Osteoblast (primary cell): ENCODE data around the gene AMPD1. TPM values are rescaled to one million over a fixed set of nuclear protein-coding genes. Genes with fewer than 3 reads are reported as not detected.

Source experiments
- DNase-seq: peaks from one replicate; pipeline ENCODE4 v3.0.0; 2011; ENCODE audit warnings: low spot score, mixed read lengths; ENCODE audit not compliant: insufficient read length; ENCODE audit errors: missing footprints
- H2AFZ ChIP-seq: 2 replicates; pipeline ENCODE4 v1.6.0; 2011; ENCODE audit warnings: mild to moderate bottlenecking, low read length
- H3K27ac ChIP-seq: 2 replicates; pipeline ENCODE4 v1.5.1; 2011; ENCODE audit warnings: mild to moderate bottlenecking, low read depth, low read length, moderate library complexity
- H3K27me3 ChIP-seq: 2 replicates; pipeline ENCODE4 v1.6.0; 2012; ENCODE audit warnings: mild to moderate bottlenecking, control low read depth, inconsistent platforms, low read length, moderate library complexity; ENCODE audit not compliant: insufficient read depth
- H3K36me3 ChIP-seq: 2 replicates; pipeline ENCODE4 v1.5.1; 2011; ENCODE audit warnings: mild to moderate bottlenecking, low read length, control low read depth, moderate library complexity; ENCODE audit not compliant: insufficient read depth
- H3K4me1 ChIP-seq: 2 replicates; pipeline ENCODE4 v1.5.1; 2011; ENCODE audit warnings: mild to moderate bottlenecking, low read length, control low read depth, moderate library complexity; ENCODE audit not compliant: insufficient read depth
- H3K4me2 ChIP-seq: 2 replicates; pipeline ENCODE4 v1.6.0; 2011; ENCODE audit warnings: mild to moderate bottlenecking, low read length; ENCODE audit not compliant: insufficient read depth
- H3K4me3 ChIP-seq: fragments of 200-600 bp; sonication (generic); 3 replicates; pipeline ENCODE4 v1.5.1; 2012; ENCODE audit warnings: mild to moderate bottlenecking, low read length, inconsistent platforms; ENCODE audit not compliant: insufficient read depth
- H3K79me2 ChIP-seq: 2 replicates; pipeline ENCODE4 v1.6.0; 2012; ENCODE audit warnings: mild to moderate bottlenecking, low read length, control low read depth, inconsistent platforms; ENCODE audit not compliant: insufficient read depth
- H3K9me3 ChIP-seq: 2 replicates; pipeline ENCODE4 v1.5.1; 2011; ENCODE audit warnings: low read depth, low read length, control low read depth
- H4K20me1 ChIP-seq: 2 replicates; pipeline ENCODE4 v1.6.0; 2012; ENCODE audit warnings: mild to moderate bottlenecking, low read length, control low read depth; ENCODE audit not compliant: insufficient read depth
- total RNA-seq: library from RNA; depleted of rRNA; stranded (reverse); fragments of >200 nt; gene quantifications from 2 replicates; pipeline ENCODE4 v1.2.3, GENCODE V29; 2012
- TF ChIP-seq, protein P1 (sequence below): IDR thresholded peaks from 2 replicates; pipeline ENCODE4 v1.5.1; 2011; ENCODE audit warnings: mild to moderate bottlenecking, low read depth, low read length, moderate library complexity; ENCODE audit errors: extremely low read depth

Gene AMPD1
- total RNA-seq, 1 donor: not detected

DNA sequence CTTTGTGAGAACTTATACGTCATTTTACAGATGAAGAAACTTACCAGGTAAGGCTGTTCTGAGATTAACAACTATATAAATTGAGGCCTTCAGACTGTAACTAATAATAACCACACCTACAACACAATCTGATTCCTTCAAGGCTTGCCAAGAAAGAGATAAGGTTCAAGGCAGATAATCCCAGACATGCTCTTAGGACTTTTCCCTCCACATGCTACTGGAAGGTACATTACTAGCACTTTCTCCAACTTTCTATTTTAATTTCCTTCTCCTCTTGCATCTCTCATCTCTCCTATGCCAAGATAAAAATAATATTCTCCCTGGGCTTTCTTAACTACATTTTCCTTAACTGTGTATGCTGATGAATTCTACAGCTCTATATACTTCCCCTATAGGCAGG lies 40.1 kb upstream of the AMPD1 start:
- Histone ChIP-seq H3K27me3 (no peaks in the 10 kb centered on the region), H3K4me2 (no peak overlapping the region), H3K4me3 (no peak overlapping the region), H3K9me3 (no peaks in the 10 kb centered on the region), H3K36me3 (peaks cover 86% of the 10 kb centered on the region), H4K20me1 (peaks cover 27% of the 10 kb centered on the region), H3K79me2 (peaks cover 88% of the 10 kb centered on the region), H3K27ac (no peak overlapping the region), H2AFZ (no peak overlapping the region), H3K4me1 (no peaks in the 10 kb centered on the region)
- DNase-seq: no peak
- TF ChIP-seq, protein P1, sequence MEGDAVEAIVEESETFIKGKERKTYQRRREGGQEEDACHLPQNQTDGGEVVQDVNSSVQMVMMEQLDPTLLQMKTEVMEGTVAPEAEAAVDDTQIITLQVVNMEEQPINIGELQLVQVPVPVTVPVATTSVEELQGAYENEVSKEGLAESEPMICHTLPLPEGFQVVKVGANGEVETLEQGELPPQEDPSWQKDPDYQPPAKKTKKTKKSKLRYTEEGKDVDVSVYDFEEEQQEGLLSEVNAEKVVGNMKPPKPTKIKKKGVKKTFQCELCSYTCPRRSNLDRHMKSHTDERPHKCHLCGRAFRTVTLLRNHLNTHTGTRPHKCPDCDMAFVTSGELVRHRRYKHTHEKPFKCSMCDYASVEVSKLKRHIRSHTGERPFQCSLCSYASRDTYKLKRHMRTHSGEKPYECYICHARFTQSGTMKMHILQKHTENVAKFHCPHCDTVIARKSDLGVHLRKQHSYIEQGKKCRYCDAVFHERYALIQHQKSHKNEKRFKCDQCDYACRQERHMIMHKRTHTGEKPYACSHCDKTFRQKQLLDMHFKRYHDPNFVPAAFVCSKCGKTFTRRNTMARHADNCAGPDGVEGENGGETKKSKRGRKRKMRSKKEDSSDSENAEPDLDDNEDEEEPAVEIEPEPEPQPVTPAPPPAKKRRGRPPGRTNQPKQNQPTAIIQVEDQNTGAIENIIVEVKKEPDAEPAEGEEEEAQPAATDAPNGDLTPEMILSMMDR: no peak

DNA sequence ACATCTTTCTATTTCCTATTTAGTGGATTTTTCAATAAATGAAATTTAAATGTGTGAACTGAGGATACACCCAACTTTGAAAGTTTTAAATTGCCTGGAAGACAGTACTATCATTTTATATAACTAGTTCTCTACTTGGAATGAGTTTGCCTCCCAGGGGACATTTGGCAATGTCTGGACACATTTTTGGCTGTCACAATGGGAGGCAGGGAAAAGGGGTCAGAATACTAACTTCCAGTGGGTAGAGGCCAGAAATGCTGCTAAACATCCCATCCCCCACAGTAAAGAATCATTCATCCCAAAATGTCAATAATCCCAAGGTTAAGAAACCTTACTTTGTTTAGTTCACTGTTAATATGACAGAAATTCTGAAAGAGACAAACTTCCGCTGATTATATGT lies 34.4 kb upstream of the AMPD1 start:
- Histone ChIP-seq H3K4me3 (no peak overlapping the region), H3K36me3 (peaks cover 89% of the 10 kb centered on the region), H3K4me1 (no peaks in the 10 kb centered on the region), H3K4me2 (no peak overlapping the region), H4K20me1 (peaks cover 12% of the 10 kb centered on the region), H3K27me3 (no peaks in the 10 kb centered on the region), H3K9me3 (no peaks in the 10 kb centered on the region), H2AFZ (no peak overlapping the region), H3K79me2 (peaks cover 67% of the 10 kb centered on the region), H3K27ac (no peak overlapping the region)
- TF ChIP-seq, protein P1: no peak
- no peak for DNase-seq

DNA sequence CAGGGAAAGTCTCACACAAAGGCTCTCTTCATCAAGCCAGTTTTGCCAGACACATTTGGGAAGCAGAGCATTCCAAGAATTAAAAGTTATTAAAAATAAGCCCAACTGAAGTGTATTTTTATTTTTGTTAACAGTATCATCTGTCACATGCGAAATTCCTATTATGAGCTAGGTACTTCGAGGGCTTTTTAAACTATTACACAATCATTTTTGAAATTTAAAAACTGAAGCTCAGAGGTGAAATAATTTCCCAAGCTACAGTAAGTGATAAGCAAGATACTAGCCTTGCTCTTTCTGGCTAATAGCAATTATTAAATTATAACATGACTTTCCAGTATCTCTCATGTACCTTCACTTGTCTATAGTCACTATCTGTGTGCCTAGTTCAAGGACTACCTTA lies 33.2 kb upstream of the AMPD1 start:
- Histone ChIP-seq H4K20me1 (peaks cover 12% of the 10 kb centered on the region), H3K4me2 (no peak overlapping the region), H3K27ac (no peak overlapping the region), H3K36me3 (peaks cover 89% of the 10 kb centered on the region), H3K79me2 (peaks cover 56% of the 10 kb centered on the region), H3K4me3 (no peak overlapping the region), H3K27me3 (no peaks in the 10 kb centered on the region), H2AFZ (no peak overlapping the region), H3K4me1 (no peaks in the 10 kb centered on the region), H3K9me3 (no peaks in the 10 kb centered on the region)
- TF ChIP-seq, protein P1: no peak
- DNase-seq: no peak

DNA sequence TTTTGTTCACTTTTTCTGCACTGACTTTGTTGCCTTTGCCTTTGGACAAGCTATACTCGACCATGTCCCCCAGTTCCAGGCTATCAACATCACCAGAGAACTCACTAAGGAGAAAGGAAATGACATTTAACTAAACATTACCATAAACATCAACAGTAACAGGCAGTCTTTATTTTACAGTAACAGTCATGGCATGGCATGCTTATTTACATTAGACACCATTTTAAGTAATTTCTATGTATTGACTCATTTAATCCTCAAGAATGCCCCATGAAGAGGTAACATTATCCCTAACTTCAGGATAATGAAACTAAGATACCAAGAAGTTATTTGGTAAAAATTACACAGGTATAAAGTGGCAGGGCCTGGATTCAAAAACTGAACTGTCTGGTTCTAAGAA lies 29.9 kb upstream of the AMPD1 start:
- Histone ChIP-seq H3K9me3 (no peaks in the 10 kb centered on the region), H3K36me3 (peaks cover 89% of the 10 kb centered on the region), H2AFZ (no peak overlapping the region), H3K79me2 (peaks cover 32% of the 10 kb centered on the region), H3K4me1 (peaks cover 4% of the 10 kb centered on the region), H3K4me3 (no peak overlapping the region), H3K27ac (no peak overlapping the region), H3K4me2 (no peak overlapping the region), H4K20me1 (peaks cover 7% of the 10 kb centered on the region), H3K27me3 (no peaks in the 10 kb centered on the region)
- TF ChIP-seq, protein P1: no peak
- peak; percentile 6 for DNase-seq
